GM19397 (cell line): ENCODE results near the gene ALDH3A2.

Experiments
- ATAC-seq: cut with Tn5 transposase; IDR thresholded peaks from one replicate; pipeline ENCODE4 v1.9.1; 2021; ENCODE audit warnings: mild to moderate bottlenecking, moderate library complexity; ENCODE audit not compliant: unreplicated experiment

The ALDH3A2 gene

GRCh38 chr17:19713901-19714361, 65.4 kb downstream of the ALDH3A2 start:
- ATAC-seq, result no peak

GRCh38 chr17:19714542-19715411, 66.2 kb downstream of the ALDH3A2 start:
- no peak for ATAC-seq

DNA sequence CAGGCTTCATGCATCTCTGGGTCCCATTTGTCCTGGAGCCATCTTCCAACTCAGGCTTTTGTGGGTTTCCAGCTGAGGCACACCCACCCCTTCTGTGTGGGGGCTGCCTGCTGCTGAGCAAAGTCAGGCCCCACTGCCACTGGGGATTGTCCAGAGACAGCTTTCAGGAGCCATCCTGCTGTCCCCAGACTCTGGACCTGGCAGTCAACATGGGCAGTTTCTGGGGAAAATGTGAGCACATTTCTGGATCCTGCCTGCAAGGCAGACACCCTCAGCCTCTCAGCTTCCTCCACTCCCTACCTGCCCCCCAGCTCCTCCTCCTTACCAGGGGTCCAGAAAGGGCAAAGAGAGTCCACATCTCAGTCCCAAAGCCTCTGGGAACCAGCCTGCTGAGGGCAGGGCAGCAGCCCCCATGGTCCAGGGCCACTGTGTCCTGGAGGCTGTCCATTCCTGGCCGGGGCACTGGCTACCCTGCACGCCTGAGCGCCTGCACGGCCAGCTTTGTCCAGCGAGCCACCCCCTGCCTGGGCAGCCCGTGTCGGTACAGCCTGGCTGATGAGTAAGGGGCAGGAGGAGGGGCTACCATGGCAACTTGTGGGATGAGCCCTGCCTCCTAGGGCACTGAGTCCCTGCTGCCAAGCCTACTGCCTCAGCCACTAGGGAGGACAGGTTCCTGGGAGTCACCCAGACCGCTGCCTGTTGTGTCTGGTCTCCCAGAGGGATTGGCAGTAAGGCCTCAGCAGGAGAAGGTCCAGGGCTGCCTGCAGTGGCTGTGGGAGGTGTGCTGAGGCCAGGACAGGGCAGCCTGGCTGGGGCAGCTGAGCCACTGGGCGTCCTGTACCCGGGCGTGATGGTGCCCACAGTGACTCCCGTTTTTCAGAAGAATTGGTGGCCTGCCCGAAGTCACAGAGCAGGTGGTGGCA, 67.8 kb downstream of the ALDH3A2 start, which contains the start of gene SLC47A2:
Gene SLC47A2 (minus strand): TSS at position 477 of the 923 bp plus-strand sequence. CDS start 29 bp downstream, at position 448.
- ATAC-seq, result no peak

GRCh38 chr17:19717031-19717360, 68.4 kb downstream of the ALDH3A2 start:
- no peak for ATAC-seq

DNA sequence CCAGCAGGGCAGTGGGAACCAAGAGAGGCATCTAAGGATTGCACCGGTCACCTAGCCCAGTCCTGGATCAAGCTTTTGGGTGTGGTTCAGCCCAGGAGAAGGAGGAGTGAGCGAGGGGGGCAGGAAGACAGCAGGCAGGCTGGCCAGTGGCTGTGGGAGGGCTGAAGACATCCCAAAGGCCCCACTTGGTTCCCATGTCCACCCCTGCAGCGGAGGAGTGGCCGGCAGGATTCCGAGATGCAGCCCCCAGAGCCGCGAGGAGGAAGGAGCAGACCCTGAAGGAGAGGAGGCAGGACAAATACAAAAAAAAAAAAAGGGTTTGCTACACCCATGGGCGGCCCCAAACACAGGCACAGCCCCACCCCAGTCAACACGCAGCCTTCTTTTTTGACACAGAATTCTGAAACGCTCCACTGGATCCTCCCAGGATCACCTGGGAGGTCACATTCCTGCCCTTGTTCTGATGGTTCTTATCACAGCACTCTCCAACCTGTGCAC, 68.9 kb downstream of the ALDH3A2 start:
- no peak for ATAC-seq

DNA sequence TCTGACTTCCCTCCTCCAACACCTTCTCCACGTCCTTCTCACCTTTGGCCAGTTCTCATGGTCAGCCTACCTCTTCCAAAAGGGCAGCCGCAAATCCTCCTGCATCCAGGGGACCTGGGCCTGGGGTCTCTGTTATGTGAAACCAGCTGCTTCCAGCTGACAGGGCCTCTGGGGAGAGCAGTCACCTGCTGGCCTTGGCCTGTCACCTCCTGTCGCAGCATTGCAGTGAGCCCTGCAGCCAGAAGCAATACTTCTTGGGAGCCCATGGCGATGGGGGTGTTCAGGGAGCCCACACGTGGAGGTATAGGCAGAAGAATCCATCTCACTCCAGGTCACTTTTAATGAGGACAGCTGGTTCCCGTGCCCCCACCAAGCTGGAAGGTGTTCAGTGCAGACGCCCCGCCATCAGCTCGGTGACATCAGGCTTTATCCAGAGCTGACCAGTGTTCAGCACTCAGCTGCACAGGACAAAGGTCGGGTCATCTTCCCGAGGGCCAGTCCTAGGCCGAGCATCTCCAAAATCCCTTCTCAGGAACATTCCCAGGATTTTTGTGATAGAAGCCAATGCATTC, 69.6 kb downstream of the ALDH3A2 start:
- no peak for ATAC-seq

DNA sequence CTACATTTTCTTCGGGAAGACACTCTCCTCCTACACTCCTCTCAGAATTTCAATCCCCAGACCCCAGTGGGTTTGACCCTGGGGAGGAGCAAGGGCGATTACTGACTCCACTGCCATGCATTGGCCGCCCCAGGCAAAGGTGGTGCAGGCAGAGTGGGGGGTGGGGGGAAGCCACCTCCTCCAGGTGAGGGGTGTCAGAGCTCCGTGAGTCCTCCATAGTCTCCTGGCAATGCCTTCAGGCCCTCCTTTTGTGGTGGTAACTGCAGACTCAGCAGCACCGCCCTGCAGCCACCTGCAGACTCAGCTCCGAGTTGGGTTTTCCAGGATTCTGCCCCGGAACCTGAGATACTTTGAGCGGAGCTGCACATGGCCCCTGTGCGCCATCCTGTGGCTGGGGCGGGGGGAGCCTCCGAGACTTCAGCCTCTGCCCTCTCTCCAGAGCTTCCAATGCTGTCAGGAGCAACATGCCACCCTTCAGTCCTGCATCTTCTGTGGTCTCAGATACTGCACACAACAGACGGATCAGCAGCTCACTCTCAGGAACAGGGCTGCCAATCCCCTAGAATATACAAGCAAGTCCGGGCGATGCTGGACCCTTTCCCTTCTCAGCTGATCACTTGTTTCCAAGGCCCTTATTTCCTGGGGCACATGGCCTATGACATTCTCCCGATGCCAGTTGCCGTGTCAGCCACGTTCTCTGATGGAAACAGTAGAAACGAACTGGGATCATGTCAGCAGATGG, 70.2 kb downstream of the ALDH3A2 start:
- ATAC-seq, result no peak

DNA sequence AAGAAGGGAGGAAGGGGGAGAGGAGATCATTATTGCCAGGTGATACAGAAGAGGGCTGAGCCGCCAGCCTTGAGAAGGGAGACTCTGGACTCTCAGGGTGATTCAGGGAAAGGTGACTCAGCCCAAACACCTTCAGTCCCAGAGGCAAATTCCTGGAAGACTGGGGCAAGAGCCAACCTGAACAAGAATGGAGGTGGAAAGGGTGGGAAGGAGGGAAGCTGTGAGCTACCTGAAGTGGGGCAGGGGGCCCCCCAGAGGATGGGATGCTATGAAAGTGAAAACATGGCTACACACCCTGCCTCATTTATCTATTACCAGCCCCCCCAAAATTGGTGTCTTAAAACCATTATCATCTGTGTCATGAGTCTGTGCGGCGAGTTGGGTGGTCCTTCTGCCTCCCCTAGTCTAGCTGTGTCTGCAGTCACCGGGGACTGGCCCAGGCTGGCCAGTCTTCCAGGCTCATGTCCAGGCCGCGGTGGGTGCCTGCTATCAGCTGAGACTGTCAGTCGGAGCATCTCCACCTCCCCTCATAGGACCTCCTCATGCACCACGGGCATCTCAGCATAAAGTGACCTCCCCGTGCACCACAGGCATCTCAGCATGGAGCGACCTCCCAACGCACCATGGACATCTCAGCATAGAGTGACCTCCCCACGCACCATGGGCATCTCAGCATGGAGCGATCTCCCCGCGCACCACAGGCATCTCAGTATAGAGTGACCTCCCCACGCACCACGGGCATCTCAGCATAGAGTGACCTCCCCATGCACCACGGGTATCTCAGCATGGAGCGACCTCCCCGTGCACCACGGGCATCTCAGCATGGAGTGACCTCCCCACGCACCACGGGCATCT, 71.0 kb downstream of the ALDH3A2 start:
- ATAC-seq, result no peak

DNA sequence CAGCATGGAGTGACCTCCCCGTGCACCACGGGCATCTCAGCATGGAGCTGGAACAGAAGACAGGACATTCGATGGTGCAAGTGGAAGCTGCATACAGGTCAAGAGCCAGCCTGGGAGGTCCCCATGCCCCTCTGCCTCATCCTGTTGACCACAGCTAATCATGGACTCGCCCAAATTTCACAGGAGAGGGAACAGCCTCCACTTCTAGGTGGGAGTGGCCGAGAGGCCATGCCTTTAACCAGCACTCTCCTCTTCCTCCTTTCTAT, 71.6 kb downstream of the ALDH3A2 start:
- no peak for ATAC-seq

DNA sequence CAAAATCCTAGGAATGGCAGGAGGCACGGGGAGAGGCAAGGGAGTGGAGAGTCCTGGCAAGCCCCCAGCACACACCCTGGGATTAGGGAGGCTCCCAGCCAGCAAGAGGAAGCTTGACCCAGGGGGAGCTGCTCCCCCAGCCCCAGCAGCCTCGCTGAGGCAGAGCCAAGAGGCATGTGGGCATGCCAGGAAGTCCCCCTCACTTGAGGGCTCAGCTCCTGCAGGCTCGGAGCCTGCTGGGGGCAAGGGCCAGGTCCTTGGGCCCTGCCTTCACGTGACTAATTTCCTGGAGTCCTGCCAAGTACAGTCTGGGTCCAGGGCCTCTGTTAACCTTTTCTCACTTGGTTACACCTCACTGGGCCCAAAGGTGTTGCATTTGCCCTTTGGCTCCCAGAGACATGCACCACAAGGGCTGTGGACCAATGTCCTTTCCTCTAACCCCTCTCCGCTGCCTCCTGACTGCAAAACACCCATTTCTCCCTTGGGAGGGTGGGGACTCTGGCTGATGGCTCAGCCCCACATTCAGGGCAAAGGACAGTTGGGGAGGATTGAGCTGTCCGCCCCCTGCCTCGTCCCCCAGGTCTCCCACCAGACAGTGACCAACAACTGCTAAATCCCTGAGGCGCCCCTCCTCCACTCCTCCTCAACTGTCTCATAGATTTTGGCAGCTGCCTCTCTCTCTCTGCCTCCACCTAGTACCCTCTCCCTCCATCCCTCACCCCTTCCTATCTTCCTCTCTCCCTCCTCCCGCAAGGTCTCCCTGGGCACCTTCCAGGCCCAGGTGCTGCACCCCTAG, 72.3 kb downstream of the ALDH3A2 start:
- no peak for ATAC-seq

GRCh38 chr17:19723964-19724363, 75.4 kb downstream of the ALDH3A2 start:
- no peak for ATAC-seq

DNA sequence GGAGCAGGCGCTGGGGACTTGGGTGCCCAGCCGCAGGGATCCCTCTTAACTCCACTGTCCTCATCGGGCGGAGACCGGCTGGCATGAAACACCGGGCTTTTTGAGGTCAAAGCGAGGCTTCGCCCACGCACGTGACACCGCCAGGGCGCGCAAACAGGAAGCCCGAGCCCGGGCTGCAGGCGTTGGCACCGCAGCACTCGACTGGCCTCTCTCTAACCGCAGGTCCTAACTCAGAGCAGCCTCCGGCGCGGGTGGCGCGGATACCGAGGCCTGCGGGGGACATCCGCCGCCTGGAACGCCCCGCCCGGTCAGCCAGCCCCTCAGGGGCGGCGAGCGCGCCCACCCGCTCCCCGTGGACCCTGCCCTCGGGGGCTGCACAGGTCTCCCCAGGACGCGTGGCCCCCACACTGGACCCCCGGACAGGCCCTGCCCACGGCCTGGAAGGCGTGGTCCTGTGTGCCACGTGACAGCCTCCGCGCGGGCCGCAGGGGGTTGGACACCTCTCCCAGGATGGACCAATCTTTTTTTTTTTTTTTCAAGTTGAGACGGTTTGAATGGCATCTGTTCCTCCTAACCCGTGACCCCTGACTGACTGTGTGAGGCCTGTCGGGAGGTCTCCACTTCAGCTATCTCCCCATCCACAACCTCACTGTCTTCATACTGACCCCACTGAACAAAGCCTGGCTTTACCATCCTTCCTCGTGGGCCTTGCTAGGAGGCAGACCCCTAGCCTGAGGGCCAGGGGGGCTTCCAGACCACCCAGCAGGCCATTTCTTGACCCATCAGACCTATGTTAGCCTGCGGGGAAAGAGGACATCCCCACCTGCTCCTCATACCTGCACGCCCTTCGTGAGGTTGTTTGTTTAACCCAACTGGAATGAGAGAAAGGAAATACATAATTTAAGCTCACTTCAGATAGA, 76.2 kb downstream of the ALDH3A2 start:
- no peak for ATAC-seq

- ATAC-seq, result no peak
Measured at GRCh38 chr17:19725486-19725885, 76.9 kb downstream of the ALDH3A2 start.

- no peak for ATAC-seq
Measured at GRCh38 chr17:19726631-19727376, 78.3 kb downstream of the ALDH3A2 start.
